Neural progenitor cell (in vitro differentiated cells): ENCODE results near the gene FER1L5. TPM values are rescaled to one million over a fixed set of nuclear protein-coding genes. Genes with fewer than 3 reads are reported as not detected.

Source experiments
- DNase-seq: peaks from one replicate; pipeline ENCODE4 v3.0.0-alpha.2; 2016; ENCODE audit warnings: low spot score
- H2AFZ ChIP-seq: fragments of 200-600 bp; sonication (generic); replicated peaks from 2 replicates; pipeline ENCODE4 v1.6.1; 2016; ENCODE audit warnings: antibody characterized with exemption
- H3F3A ChIP-seq: fragments of 200-600 bp; sonication (generic); 2 replicates; pipeline ENCODE4 v1.6.1; 2016; ENCODE audit warnings: antibody characterized with exemption, low read depth
- H3K27ac ChIP-seq: fragments of 200-600 bp; sonication (generic); 2 replicates; pipeline ENCODE4 v1.5.1; 2016; ENCODE audit warnings: mild to moderate bottlenecking
- H3K27me3 ChIP-seq: fragments of 200-600 bp; sonication (generic); 2 replicates; pipeline ENCODE4 v1.6.1; 2016; ENCODE audit warnings: mild to moderate bottlenecking, moderate library complexity
- H3K36me3 ChIP-seq: fragments of 200-600 bp; sonication (generic); 2 replicates; pipeline ENCODE4 v1.5.1; 2016
- H3K4me1 ChIP-seq: fragments of 200-600 bp; sonication (generic); 2 replicates; pipeline ENCODE4 v1.6.1; 2016; ENCODE audit warnings: mixed run types
- H3K4me2 ChIP-seq: fragments of 200-600 bp; sonication (generic); 2 replicates; pipeline ENCODE4 v1.6.1; 2016
- H3K4me3 ChIP-seq: fragments of 200-600 bp; sonication (generic); 2 replicates; pipeline ENCODE4 v1.5.1; 2016
- H3K79me2 ChIP-seq: fragments of 200-600 bp; sonication (generic); 2 replicates; pipeline ENCODE4 v1.6.1; 2016; ENCODE audit warnings: low read depth
- H3K9ac ChIP-seq: fragments of 200-600 bp; sonication (generic); 2 replicates; pipeline ENCODE4 v1.6.1; 2016
- H3K9me3 ChIP-seq: fragments of 200-600 bp; sonication (generic); 2 replicates; pipeline ENCODE4 v1.5.1; 2016; ENCODE audit warnings: low read depth
- H4K20me1 ChIP-seq: fragments of 200-600 bp; sonication (generic); 2 replicates; pipeline ENCODE4 v1.6.1; 2016; ENCODE audit warnings: low read depth
- H3K27ac Mint-ChIP-seq: 3 replicates; pipeline ENCODE4 v1.8.0; 2021; ENCODE audit warnings: mixed read lengths
- H3K27me3 Mint-ChIP-seq: 2 replicates; pipeline ENCODE4 v1.8.0; 2022; ENCODE audit warnings: low read depth, mild to moderate bottlenecking, inconsistent platforms, moderate library complexity, mixed read lengths; ENCODE audit not compliant: insufficient read depth
- H3K36me3 Mint-ChIP-seq: 3 replicates; pipeline ENCODE4 v1.8.0; 2021; ENCODE audit warnings: mixed read lengths
- H3K4me1 Mint-ChIP-seq: 3 replicates; pipeline ENCODE4 v1.8.0; 2021; ENCODE audit warnings: mixed read lengths
- H3K4me3 Mint-ChIP-seq: 3 replicates; pipeline ENCODE4 v1.8.0; 2021; ENCODE audit warnings: mild to moderate bottlenecking, moderate library complexity, mixed read lengths
- H3K9me3 Mint-ChIP-seq: 3 replicates; pipeline ENCODE4 v1.8.0; 2020; ENCODE audit warnings: mixed read lengths
- EZH2 ChIP-seq: fragments of 200-600 bp; sonication (generic); IDR thresholded peaks from 2 replicates; pipeline ENCODE4 v1.6.1; 2017; ENCODE audit warnings: antibody characterized with exemption, mild to moderate bottlenecking, moderate library complexity
- EZH2phosphoT487 ChIP-seq: fragments of 200-600 bp; sonication (generic); IDR thresholded peaks from 2 replicates; pipeline ENCODE4 v1.6.1; 2017; ENCODE audit warnings: antibody characterized with exemption
- total RNA-seq: library from RNA; depleted of rRNA; stranded (reverse); fragments of >200 nt; gene quantifications from 2 replicates; pipeline ENCODE4 v1.2.3, GENCODE V29; 2015; ENCODE audit warnings: low replicate concordance
- TF ChIP-seq, protein P1 (sequence below): fragments of 200-600 bp; sonication (generic); IDR thresholded peaks from 2 replicates; pipeline ENCODE4 v1.5.1; 2017; ENCODE audit warnings: antibody characterized with exemption, mild to moderate bottlenecking

Gene FER1L5
- total RNA-seq, 1 donor from 2014 or later: 1.7 TPM

DNA sequence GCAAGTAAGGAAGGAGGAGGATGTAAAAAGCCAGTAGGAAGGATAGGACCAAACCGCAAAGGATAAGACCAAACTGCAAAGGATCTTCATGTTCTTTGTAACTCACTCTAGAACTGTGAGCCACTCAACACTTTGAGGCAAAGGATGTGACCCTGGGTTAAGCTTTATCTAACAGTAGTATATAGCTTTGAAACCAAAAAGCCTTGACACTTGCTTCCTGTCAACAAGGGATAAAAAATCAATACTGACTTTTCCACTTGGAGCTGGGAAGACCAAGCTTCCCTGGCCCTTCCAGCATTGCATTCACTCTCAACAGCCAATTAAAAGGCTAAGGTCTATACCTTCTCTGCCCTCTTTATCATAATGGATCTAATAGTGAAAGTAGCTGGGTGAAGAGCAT is 26.4 kb upstream of the FER1L5 start:
- Histone ChIP-seq H3K4me2 (no peak overlapping the region), H3K36me3 (no peaks in the 10 kb centered on the region), H3F3A (no peaks in the 10 kb centered on the region), H2AFZ (no peak overlapping the region), H3K4me3 (no peak overlapping the region), H3K79me2 (no peaks in the 10 kb centered on the region), H4K20me1 (peaks cover 16% of the 10 kb centered on the region), H3K27ac (no peak overlapping the region), H3K9ac (no peak overlapping the region), H3K9me3 (no peaks in the 10 kb centered on the region), H3K4me1 (no peaks in the 10 kb centered on the region), H3K27me3 (no peaks in the 10 kb centered on the region)
- TF ChIP-seq, protein P1, sequence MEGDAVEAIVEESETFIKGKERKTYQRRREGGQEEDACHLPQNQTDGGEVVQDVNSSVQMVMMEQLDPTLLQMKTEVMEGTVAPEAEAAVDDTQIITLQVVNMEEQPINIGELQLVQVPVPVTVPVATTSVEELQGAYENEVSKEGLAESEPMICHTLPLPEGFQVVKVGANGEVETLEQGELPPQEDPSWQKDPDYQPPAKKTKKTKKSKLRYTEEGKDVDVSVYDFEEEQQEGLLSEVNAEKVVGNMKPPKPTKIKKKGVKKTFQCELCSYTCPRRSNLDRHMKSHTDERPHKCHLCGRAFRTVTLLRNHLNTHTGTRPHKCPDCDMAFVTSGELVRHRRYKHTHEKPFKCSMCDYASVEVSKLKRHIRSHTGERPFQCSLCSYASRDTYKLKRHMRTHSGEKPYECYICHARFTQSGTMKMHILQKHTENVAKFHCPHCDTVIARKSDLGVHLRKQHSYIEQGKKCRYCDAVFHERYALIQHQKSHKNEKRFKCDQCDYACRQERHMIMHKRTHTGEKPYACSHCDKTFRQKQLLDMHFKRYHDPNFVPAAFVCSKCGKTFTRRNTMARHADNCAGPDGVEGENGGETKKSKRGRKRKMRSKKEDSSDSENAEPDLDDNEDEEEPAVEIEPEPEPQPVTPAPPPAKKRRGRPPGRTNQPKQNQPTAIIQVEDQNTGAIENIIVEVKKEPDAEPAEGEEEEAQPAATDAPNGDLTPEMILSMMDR: no peak
- TF ChIP-seq EZH2phosphoT487: no peak
- no peak for TF ChIP-seq EZH2
- no peaks in the 10 kb centered on the region for H3K9me3 Mint-ChIP-seq
- H3K4me3 Mint-ChIP-seq: no peak overlapping the region
- H3K36me3 Mint-ChIP-seq: peaks cover 33% of the 10 kb centered on the region
- no peaks in the 10 kb centered on the region for H3K27me3 Mint-ChIP-seq
- no peak overlapping the region for H3K27ac Mint-ChIP-seq
- no peaks in the 10 kb centered on the region for H3K4me1 Mint-ChIP-seq
- no peak for DNase-seq

DNA sequence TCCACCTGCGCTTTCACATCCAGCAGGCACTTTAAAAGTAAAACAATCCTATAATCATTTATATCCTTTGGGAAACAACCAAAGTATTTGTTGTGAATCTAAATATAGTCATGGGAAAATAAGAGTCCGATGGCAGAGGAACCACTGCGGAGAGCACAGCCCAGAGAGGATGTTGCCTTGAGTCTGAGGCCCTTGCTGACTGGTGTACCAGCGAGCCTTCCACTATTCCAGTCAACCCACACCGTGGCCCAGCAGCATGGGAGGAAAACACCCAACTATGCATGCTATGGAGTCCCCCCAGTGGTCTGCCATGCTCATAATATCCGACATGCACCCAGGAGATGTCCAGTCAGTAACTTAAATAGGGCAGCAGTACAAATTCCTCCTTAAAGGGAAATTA is 26.0 kb upstream of the FER1L5 start:
- Histone ChIP-seq H4K20me1 (peaks cover 16% of the 10 kb centered on the region), H2AFZ (no peak overlapping the region), H3K4me3 (no peak overlapping the region), H3K4me1 (no peaks in the 10 kb centered on the region), H3K36me3 (no peaks in the 10 kb centered on the region), H3K27me3 (no peaks in the 10 kb centered on the region), H3K9me3 (no peaks in the 10 kb centered on the region), H3K9ac (no peak overlapping the region), H3K79me2 (no peaks in the 10 kb centered on the region), H3K4me2 (no peak overlapping the region), H3K27ac (no peak overlapping the region), H3F3A (no peaks in the 10 kb centered on the region)
- H3K36me3 Mint-ChIP-seq: peaks cover 29% of the 10 kb centered on the region
- H3K4me3 Mint-ChIP-seq: no peak overlapping the region
- H3K9me3 Mint-ChIP-seq: no peaks in the 10 kb centered on the region
- H3K4me1 Mint-ChIP-seq: no peaks in the 10 kb centered on the region
- H3K27ac Mint-ChIP-seq: no peak overlapping the region
- TF ChIP-seq EZH2: no peak
- no peak for TF ChIP-seq EZH2phosphoT487
- TF ChIP-seq, protein P1: no peak
- no peak for DNase-seq
- no peaks in the 10 kb centered on the region for H3K27me3 Mint-ChIP-seq

DNA sequence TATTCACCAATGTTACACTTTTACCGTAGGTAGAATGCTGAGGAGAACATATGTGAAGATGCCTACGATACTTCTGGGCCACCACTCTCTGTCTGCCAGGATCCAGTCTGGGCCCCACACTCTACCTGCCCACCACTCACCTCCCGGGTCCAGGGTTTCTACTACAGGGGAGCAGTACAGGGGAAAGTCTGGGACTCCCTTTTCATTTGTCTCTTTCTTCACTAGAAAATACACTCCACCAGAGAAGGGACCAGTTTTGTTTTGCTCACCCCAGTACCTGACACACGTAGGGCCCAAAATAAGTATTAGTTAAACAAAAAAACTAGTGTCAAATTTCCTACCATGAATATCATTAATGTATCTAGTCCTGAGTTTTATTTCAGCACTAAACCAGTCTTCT is 25.6 kb upstream of the FER1L5 start:
- Histone ChIP-seq H3K4me1 (no peaks in the 10 kb centered on the region), H3K36me3 (no peaks in the 10 kb centered on the region), H3K9ac (no peak overlapping the region), H4K20me1 (peaks cover 16% of the 10 kb centered on the region), H2AFZ (no peak overlapping the region), H3K4me2 (no peak overlapping the region), H3K27ac (no peak overlapping the region), H3K4me3 (no peak overlapping the region), H3K27me3 (no peaks in the 10 kb centered on the region), H3K79me2 (no peaks in the 10 kb centered on the region), H3F3A (no peaks in the 10 kb centered on the region), H3K9me3 (no peaks in the 10 kb centered on the region)
- Mint-ChIP-seq H3K36me3 (peaks cover 25% of the 10 kb centered on the region), H3K9me3 (no peaks in the 10 kb centered on the region), H3K4me3 (no peak overlapping the region), H3K27me3 (no peaks in the 10 kb centered on the region), H3K4me1 (no peaks in the 10 kb centered on the region), H3K27ac (no peak overlapping the region)
- DNase-seq: no peak
- TF ChIP-seq, protein P1: no peak
- TF ChIP-seq EZH2phosphoT487: no peak
- TF ChIP-seq EZH2: no peak
